Measurements from ENCODE around the gene RASGEF1B.

The RASGEF1B gene

DNA sequence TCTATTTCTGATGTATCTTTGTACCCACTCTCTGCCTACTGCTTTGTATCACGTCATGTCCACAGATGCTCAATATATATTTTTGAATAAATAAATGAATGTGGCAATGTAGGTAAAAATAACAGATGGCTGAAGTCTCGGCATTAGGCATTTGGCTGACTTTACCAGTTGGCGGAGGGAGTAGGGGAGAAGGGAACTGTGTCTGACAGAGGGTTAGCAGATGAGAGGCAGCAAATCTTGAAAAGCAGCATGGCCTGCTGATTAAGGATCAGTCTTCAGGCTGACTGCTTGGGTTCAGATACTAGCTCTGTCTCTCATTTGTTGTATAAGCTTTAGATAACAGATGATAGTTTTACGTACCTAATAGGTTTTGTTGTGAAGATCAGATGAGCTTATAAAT is 31.9 kb upstream of the RASGEF1B start:
- Histone ChIP-seq H2BK5ac (ENCODE audit: low read depth, low read length, poor library complexity) (no peak overlapping the region), H3K4ac (ENCODE audit: low read depth, low read length) (no peak overlapping the region), H3K79me1 (ENCODE audit: low read length) (no peaks in the 10 kb centered on the region), H3K9ac (ENCODE audit: low read length) (no peak overlapping the region), H3K27ac (ENCODE audit: low read depth, low read length) (no peak overlapping the region), H3K4me2 (ENCODE audit: low read length) (no peak overlapping the region), H2BK12ac (ENCODE audit: low read length) (no peak overlapping the region), H2AFZ (ENCODE audit: insufficient read depth, low read length, poor library complexity) (no peak overlapping the region), H2BK120ac (ENCODE audit: insufficient read depth, low read length, poor library complexity) (no peak overlapping the region), H3K9me3 (ENCODE audit: insufficient read depth, low read depth, low read length) (peaks cover 2% of the 10 kb centered on the region), H3K36me3 (ENCODE audit: control insufficient read depth in 1 of 2, insufficient read depth in 2 of 2, low read length in 2 of 2) (no peaks in the 10 kb centered on the region), H3K4me1 (ENCODE audit: control insufficient read depth in 1 of 2, insufficient read depth in 2 of 2, low read length in 2 of 2) (peaks cover 0 to 2% of the 10 kb centered on the region in 2 experiments), H3K14ac (ENCODE audit: low read length) (no peak overlapping the region), H3K79me2 (ENCODE audit: control insufficient read depth, insufficient read depth, low read length, poor library complexity) (no peaks in the 10 kb centered on the region), H3K4me3 (ENCODE audit: low read depth, low read length) (no peak overlapping the region), H3K27me3 (ENCODE audit: insufficient read depth, low read length) (no peaks in the 10 kb centered on the region), H3K18ac (ENCODE audit: low read length) (no peak overlapping the region), H3K23ac (ENCODE audit: low read length) (no peak overlapping the region), H4K91ac (ENCODE audit: low read depth, low read length) (no peak overlapping the region), H4K8ac (ENCODE audit: low read depth, low read length) (no peak overlapping the region), H4K12ac (ENCODE audit: low read depth, low read length) (no peak overlapping the region), H2AK5ac (ENCODE audit: low read length) (no peak overlapping the region)
- no CpG with 5 or more reads among the region's 4 CpGs for WGBS (ENCODE audit: extremely low coverage, insufficient coverage, insufficient read length)
- no peak for DNase-seq

DNA sequence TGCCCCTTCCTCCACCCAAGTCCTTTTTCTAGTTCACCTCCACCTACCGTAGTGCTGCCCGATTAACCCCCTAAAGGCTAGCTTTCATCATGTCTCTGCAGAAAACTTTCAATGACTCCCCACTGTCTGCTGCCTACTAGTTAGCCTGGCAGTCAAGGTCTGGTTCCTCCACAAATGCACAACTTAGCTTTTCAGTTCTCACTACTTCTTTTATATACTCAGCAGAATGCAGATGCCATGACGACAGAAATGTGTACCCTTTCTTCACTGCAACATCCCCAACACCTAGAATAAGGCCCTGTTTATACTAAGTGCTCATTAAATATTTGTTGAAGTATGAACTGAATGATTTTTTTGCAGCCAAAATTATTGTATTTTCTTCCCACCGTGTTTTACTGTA is 30.9 kb upstream of the RASGEF1B start:
- Histone ChIP-seq H3K27ac (ENCODE audit: low read depth, low read length) (no peak overlapping the region), H3K36me3 (ENCODE audit: control insufficient read depth in 1 of 2, insufficient read depth in 2 of 2, low read length in 2 of 2) (no peaks in the 10 kb centered on the region), H3K23ac (ENCODE audit: low read length) (no peak overlapping the region), H4K91ac (ENCODE audit: low read depth, low read length) (no peak overlapping the region), H3K4me2 (ENCODE audit: low read length) (no peak overlapping the region), H3K79me2 (ENCODE audit: control insufficient read depth, insufficient read depth, low read length, poor library complexity) (no peaks in the 10 kb centered on the region), H2BK120ac (ENCODE audit: insufficient read depth, low read length, poor library complexity) (no peak overlapping the region), H3K18ac (ENCODE audit: low read length) (no peak overlapping the region), H3K4me1 (ENCODE audit: control insufficient read depth in 1 of 2, insufficient read depth in 2 of 2, low read length in 2 of 2) (peaks cover 0 to 6% of the 10 kb centered on the region in 2 experiments), H4K12ac (ENCODE audit: low read depth, low read length) (no peak overlapping the region), H2AFZ (ENCODE audit: insufficient read depth, low read length, poor library complexity) (no peak overlapping the region), H3K4ac (ENCODE audit: low read depth, low read length) (no peak overlapping the region), H3K79me1 (ENCODE audit: low read length) (no peaks in the 10 kb centered on the region), H3K14ac (ENCODE audit: low read length) (no peak overlapping the region), H2AK5ac (ENCODE audit: low read length) (no peak overlapping the region), H3K27me3 (ENCODE audit: insufficient read depth, low read length) (no peaks in the 10 kb centered on the region), H4K8ac (ENCODE audit: low read depth, low read length) (no peak overlapping the region), H2BK12ac (ENCODE audit: low read length) (no peak overlapping the region), H3K9me3 (ENCODE audit: insufficient read depth, low read depth, low read length) (peaks cover 2% of the 10 kb centered on the region), H2BK5ac (ENCODE audit: low read depth, low read length, poor library complexity) (no peak overlapping the region), H3K4me3 (ENCODE audit: low read depth, low read length) (no peak overlapping the region), H3K9ac (ENCODE audit: low read length) (no peak overlapping the region)
- WGBS (ENCODE audit: extremely low coverage, insufficient coverage, insufficient read length): no CpG with 5 or more reads among the region's 4 CpGs
- DNase-seq: no peak

DNA sequence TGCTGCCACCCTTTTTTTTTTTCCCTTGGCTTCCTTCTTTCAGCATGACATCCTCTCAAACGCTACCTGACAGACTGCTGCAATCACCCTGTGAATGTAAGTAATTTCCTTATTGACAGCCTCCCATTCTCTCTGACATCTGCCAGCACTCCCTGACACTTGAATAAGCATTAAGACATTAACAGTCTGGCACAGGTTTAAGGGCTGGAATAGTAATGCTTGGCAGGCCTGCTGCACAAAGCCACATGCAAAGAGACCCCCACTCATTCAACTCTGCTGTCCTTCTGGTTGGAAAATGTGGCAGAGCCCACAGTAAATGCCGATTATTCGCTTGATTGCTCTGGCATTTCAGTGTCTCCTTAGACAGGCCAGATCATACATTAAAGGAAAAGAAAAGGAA is 28.1 kb upstream of the RASGEF1B start:
- Histone ChIP-seq H2BK12ac (ENCODE audit: low read length) (no peak overlapping the region), H3K27ac (ENCODE audit: low read depth, low read length) (no peak overlapping the region), H3K4ac (ENCODE audit: low read depth, low read length) (no peak overlapping the region), H3K36me3 (ENCODE audit: control insufficient read depth in 1 of 2, insufficient read depth in 2 of 2, low read length in 2 of 2) (no peaks in the 10 kb centered on the region), H3K18ac (ENCODE audit: low read length) (no peak overlapping the region), H3K9ac (ENCODE audit: low read length) (no peak overlapping the region), H3K27me3 (ENCODE audit: insufficient read depth, low read length) (no peaks in the 10 kb centered on the region), H3K14ac (ENCODE audit: low read length) (no peak overlapping the region), H3K4me3 (ENCODE audit: low read depth, low read length) (no peak overlapping the region), H3K79me1 (ENCODE audit: low read length) (no peaks in the 10 kb centered on the region), H2AFZ (ENCODE audit: insufficient read depth, low read length, poor library complexity) (no peak overlapping the region), H3K4me1 (ENCODE audit: control insufficient read depth in 1 of 2, insufficient read depth in 2 of 2, low read length in 2 of 2) (peaks cover 0 to 6% of the 10 kb centered on the region in 2 experiments), H4K12ac (ENCODE audit: low read depth, low read length) (no peak overlapping the region), H4K91ac (ENCODE audit: low read depth, low read length) (no peak overlapping the region), H3K4me2 (ENCODE audit: low read length) (no peak overlapping the region), H3K23ac (ENCODE audit: low read length) (no peak overlapping the region), H2BK120ac (ENCODE audit: insufficient read depth, low read length, poor library complexity) (no peak overlapping the region), H2BK5ac (ENCODE audit: low read depth, low read length, poor library complexity) (no peak overlapping the region), H2AK5ac (ENCODE audit: low read length) (no peak overlapping the region), H3K9me3 (ENCODE audit: insufficient read depth, low read depth, low read length) (peaks cover 2% of the 10 kb centered on the region), H3K79me2 (ENCODE audit: control insufficient read depth, insufficient read depth, low read length, poor library complexity) (no peaks in the 10 kb centered on the region), H4K8ac (ENCODE audit: low read depth, low read length) (no peak overlapping the region)
- WGBS (ENCODE audit: extremely low coverage, insufficient coverage, insufficient read length): no CpG with 5 or more reads among the region's 3 CpGs
- DNase-seq: no peak

DNA sequence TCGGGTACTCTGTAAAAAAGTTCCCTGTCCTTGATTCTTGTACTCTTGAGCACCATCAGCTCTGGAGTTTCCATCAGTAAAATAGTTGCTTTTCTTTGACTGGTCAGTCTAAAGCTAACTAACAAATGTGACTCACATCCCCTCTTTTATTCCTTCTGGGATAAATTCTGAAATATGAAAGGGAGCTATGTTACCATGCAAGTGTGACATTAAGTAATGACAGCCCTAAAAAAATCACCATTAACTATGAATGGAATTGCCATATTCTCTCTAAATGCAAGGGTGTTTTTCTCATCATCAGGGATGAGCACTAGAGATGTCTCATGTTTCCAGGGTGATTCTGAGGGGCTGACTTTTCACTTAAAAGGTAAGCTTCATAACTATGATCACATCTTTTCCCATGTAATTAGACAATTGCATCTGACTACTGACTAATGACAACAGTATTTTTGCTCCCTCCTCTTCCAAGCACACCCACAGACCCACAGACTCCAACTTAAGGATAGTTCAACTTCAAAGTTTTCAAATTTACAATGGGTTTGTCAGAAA is 26.9 kb upstream of the RASGEF1B start:
- Histone ChIP-seq H3K9me3 (ENCODE audit: insufficient read depth, low read depth, low read length) (no peaks in the 10 kb centered on the region), H3K18ac (ENCODE audit: low read length) (no peak overlapping the region), H3K4me2 (ENCODE audit: low read length) (no peak overlapping the region), H3K4me1 (ENCODE audit: control insufficient read depth in 1 of 2, insufficient read depth in 2 of 2, low read length in 2 of 2) (peaks cover 0 to 6% of the 10 kb centered on the region in 2 experiments), H3K4me3 (ENCODE audit: low read depth, low read length) (no peak overlapping the region), H3K14ac (ENCODE audit: low read length) (no peak overlapping the region), H2BK12ac (ENCODE audit: low read length) (no peak overlapping the region), H2AK5ac (ENCODE audit: low read length) (no peak overlapping the region), H4K12ac (ENCODE audit: low read depth, low read length) (no peak overlapping the region), H3K36me3 (ENCODE audit: control insufficient read depth in 1 of 2, insufficient read depth in 2 of 2, low read length in 2 of 2) (no peaks in the 10 kb centered on the region), H3K79me2 (ENCODE audit: control insufficient read depth, insufficient read depth, low read length, poor library complexity) (no peaks in the 10 kb centered on the region), H3K4ac (ENCODE audit: low read depth, low read length) (no peak overlapping the region), H3K23ac (ENCODE audit: low read length) (no peak overlapping the region), H3K27me3 (ENCODE audit: insufficient read depth, low read length) (no peaks in the 10 kb centered on the region), H4K91ac (ENCODE audit: low read depth, low read length) (no peak overlapping the region), H3K9ac (ENCODE audit: low read length) (no peak overlapping the region), H2AFZ (ENCODE audit: insufficient read depth, low read length, poor library complexity) (no peak overlapping the region), H3K27ac (ENCODE audit: low read depth, low read length) (no peak overlapping the region), H3K79me1 (ENCODE audit: low read length) (no peaks in the 10 kb centered on the region), H2BK120ac (ENCODE audit: insufficient read depth, low read length, poor library complexity) (no peak overlapping the region), H4K8ac (ENCODE audit: low read depth, low read length) (no peak overlapping the region), H2BK5ac (ENCODE audit: low read depth, low read length, poor library complexity) (no peak overlapping the region)
- DNase-seq: no peak
- no CpG with 5 or more reads among the region's 1 CpG for WGBS (ENCODE audit: extremely low coverage, insufficient coverage, insufficient read length)

All from trophoblast cell (in vitro differentiated cells and primary cell).